ENCODE measurements around the gene SERAC1. TPM values are rescaled to one million over a fixed set of nuclear protein-coding genes. Genes with fewer than 3 reads are reported as not detected.

The SERAC1 gene
- total RNA-seq, 4 donors from 2014 or later: 6.5 to 15.7 (median 6.8) TPM

DNA sequence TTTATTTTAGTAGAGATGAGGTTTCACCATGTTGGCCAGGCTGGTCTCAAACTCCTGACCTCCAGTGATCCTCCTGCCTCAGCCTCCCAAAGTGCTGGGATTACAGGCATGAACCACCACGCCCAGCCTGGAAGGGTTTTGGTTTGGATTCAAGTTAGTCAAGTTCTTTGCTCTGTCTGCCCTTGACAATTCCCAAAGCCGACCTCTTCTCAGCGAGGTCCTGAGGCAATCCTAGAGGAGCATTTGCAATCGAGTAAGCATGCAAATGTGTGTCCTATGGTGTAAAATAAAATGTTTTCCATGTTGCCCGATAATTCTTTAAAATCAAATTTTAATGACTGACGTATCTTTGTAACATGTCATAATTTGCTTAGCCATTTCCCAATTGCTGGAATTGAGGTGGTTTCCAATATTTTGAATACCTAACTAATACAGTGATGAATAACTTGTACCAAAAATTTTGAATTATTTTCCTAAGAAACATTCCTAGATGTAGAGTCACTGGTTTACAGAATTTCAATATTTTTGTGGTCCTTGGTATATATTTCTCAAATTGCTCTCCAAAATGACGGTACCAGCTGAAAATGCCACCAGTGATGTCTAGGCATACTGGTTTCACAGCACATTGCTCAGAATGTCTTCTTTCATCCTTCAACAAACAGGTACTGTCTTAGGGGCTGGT lies 38.8 kb upstream of the SERAC1 start:
- no peak overlapping the region for H3K27ac ChIP-seq
- H3K4me1 ChIP-seq: no peaks in the 10 kb centered on the region
- no peak for DNase-seq
- H3K4me3 ChIP-seq: no peak overlapping the region
- no peaks in the 10 kb centered on the region for H3K36me3 ChIP-seq
- TF ChIP-seq, protein P1, sequence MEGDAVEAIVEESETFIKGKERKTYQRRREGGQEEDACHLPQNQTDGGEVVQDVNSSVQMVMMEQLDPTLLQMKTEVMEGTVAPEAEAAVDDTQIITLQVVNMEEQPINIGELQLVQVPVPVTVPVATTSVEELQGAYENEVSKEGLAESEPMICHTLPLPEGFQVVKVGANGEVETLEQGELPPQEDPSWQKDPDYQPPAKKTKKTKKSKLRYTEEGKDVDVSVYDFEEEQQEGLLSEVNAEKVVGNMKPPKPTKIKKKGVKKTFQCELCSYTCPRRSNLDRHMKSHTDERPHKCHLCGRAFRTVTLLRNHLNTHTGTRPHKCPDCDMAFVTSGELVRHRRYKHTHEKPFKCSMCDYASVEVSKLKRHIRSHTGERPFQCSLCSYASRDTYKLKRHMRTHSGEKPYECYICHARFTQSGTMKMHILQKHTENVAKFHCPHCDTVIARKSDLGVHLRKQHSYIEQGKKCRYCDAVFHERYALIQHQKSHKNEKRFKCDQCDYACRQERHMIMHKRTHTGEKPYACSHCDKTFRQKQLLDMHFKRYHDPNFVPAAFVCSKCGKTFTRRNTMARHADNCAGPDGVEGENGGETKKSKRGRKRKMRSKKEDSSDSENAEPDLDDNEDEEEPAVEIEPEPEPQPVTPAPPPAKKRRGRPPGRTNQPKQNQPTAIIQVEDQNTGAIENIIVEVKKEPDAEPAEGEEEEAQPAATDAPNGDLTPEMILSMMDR (IDR thresholded peaks at IDR 0.05): no peak
- TF ChIP-seq POLR2A (IDR thresholded peaks at IDR 0.05): no peak
- H3K27me3 ChIP-seq: no peaks in the 10 kb centered on the region
- H3K9me3 ChIP-seq: no peaks in the 10 kb centered on the region

DNA sequence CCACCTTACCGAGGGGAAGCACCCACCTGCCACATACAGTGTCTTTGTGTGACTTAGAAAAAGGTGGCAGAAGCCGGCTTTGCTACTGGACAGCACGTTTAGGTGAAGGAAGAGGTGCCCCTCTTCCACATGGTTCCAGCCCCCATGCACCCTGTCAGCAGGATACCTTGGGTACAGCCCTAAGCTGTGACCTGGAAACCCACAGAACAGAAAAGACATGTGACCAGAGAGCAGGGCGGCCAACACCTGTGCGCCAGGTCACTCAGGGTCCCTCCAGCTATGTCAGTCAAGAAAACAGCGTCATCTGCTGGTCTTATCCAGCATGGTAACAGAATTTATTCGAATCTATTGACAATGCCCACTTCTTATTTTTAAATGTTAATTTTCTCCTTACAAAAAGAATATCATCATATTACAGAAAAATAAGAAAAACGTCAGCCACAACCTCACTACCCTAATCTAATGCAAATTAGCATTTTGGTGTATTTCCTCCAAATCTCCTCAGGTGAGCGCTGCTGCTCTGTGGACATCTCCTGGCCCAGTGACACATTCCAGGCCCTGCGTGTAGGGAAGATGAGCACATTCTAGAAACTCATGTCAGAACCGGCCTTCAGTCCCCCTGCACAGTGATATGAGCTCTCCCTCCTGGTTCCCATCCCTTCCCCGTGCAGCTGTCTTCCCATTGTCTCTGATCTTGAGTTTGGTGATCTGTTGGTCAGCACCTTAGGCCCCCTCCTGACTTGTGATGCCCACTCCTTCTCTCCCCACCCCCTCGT lies 37.3 kb upstream of the SERAC1 start:
- Histone ChIP-seq H3K27ac (no peak overlapping the region), H3K4me1 (no peaks in the 10 kb centered on the region), H3K27me3 (no peaks in the 10 kb centered on the region), H3K36me3 (no peaks in the 10 kb centered on the region), H3K9me3 (no peaks in the 10 kb centered on the region), H3K4me3 (no peak overlapping the region)
- no peak for DNase-seq
- TF ChIP-seq, protein P1 (IDR thresholded peaks at IDR 0.05): peak in 4 of 6 experiments; percentile 9 to 49 (median 38)
- TF ChIP-seq POLR2A (IDR thresholded peaks at IDR 0.05): no peak

DNA sequence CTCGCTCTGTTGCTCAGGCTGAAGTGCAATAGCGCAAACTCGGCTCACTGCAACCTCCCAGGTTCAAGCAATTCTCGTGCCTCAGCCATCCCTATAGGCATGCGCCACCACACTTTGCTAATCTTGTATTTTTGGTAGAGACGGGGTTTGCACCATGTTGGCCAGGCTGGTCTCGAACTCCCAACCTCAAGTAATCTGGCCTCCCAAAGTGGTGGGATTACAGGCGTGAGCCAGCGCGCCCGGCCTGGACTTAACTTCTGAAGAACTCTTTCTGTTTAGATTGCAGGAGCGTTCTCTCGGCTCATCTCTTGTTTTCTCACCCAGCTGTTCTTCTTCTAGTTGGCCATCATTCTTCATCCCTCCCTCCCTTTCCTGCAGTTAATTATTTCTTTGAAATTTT lies 30.4 kb upstream of the SERAC1 start:
- Histone ChIP-seq H3K9me3 (no peaks in the 10 kb centered on the region), H3K4me3 (no peak overlapping the region), H3K27me3 (no peaks in the 10 kb centered on the region), H3K27ac (no peak overlapping the region), H3K4me1 (no peaks in the 10 kb centered on the region), H3K36me3 (peaks cover 0 to under 1% (median 0%) of the 10 kb centered on the region in 3 donors)
- DNase-seq: no peak
- no peak for TF ChIP-seq POLR2A (IDR thresholded peaks at IDR 0.05)
- TF ChIP-seq, protein P1 (IDR thresholded peaks at IDR 0.05): no peak

DNA sequence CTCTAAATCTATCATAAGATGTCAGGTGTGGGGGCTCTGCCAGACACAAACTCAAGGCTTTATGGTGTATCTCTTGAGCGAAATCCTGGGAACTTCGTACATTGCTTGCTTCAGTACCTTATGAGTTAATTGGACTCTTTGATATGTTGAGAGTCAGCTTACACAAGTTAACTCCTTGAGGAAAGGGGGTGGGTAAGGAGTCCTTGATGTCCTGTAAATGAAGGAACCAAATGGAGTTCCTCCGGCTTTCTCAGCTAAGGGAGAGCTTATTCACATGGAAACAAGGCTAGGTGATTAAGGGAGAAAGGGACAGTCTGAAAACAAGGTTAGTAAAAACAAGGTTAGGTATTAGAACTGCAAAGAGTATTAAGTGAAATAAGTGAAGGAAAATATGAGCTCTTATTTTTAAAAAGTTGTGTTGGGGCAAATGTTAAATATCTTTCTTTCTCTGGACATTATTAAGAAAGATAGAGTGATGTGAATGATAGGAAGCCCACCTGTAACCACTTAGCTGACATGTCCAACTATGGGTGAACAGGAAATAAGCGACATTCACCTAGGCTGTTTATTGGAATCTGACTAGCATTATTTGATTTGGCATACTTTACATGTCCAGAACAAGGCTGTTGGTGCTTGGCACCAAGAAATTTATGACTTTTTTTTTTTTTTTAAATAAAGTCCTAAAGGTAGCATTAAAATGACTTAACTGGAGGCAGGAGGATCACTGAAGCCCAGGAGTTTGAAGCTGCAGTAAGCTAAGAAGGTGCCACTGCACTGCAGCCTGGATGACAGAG lies 26.6 kb upstream of the SERAC1 start:
- TF ChIP-seq, protein P1 (IDR thresholded peaks at IDR 0.05): no peak
- no peak for TF ChIP-seq POLR2A (IDR thresholded peaks at IDR 0.05)
- Histone ChIP-seq H3K27ac (no peak overlapping the region), H3K9me3 (no peaks in the 10 kb centered on the region), H3K27me3 (no peaks in the 10 kb centered on the region), H3K4me3 (no peak overlapping the region), H3K36me3 (peaks cover 0 to 17% (median 0%) of the 10 kb centered on the region in 3 donors), H3K4me1 (no peaks in the 10 kb centered on the region)
- DNase-seq: no peak

DNA sequence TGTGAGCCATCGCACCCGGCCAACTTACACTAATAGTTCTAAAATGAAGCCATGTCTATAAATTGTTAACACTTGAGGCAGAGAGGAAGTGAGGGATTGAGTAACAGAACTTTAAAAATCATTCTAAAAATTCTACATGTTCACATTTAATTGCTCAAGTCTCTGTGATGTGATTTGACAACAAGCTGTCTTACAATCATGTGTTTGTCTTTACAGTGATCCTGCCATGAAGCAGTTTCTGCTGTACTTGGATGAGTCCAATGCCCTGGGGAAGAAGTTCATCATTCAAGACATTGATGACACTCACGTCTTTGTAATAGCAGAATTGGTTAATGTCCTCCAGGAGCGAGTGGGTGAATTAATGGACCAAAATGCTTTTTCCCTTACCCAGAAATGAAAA lies 23.7 kb upstream of the SERAC1 start:
- peaks cover 0 to 25% (median 0%) of the 10 kb centered on the region in 3 donors for H3K36me3 ChIP-seq
- TF ChIP-seq POLR2A (IDR thresholded peaks at IDR 0.05): no peak
- TF ChIP-seq, protein P1 (IDR thresholded peaks at IDR 0.05): no peak

More for the DNA sequence above, 23.7 kb upstream of the SERAC1 start:
- Histone ChIP-seq H3K9me3 (no peaks in the 10 kb centered on the region), H3K27me3 (no peaks in the 10 kb centered on the region), H3K4me1 (no peaks in the 10 kb centered on the region), H3K4me3 (no peak overlapping the region), H3K27ac (no peak overlapping the region)
- no peak for DNase-seq
